Liver (tissue), 3 donors: Measurements from ENCODE around the gene ALDH8A1.

Source experiments
- CTCF ChIP-seq: fragments of 150-350 bp; IDR thresholded peaks from 2 replicates; pipeline ENCODE4 v1.5.1; 2017; ENCODE audit warnings: improper control_type of control experiment, low read depth, low read length; ENCODE audit not compliant: missing input control
- EGR1 ChIP-seq, 2 donors: IDR thresholded peaks; 2 replicates each; pipeline ENCODE4 v1.6.1; 2016 to 2018; ENCODE audit warnings: antibody characterized with exemption in 2 of 2, low read depth in 2 of 2
- JUND ChIP-seq, 2 donors: IDR thresholded peaks; 2 replicates each; pipeline ENCODE4 v1.6.1; 2016; ENCODE audit warnings: antibody characterized with exemption in 2 of 2
- SP1 ChIP-seq: IDR thresholded peaks from 2 replicates; pipeline ENCODE4 v1.6.1; 2018; ENCODE audit warnings: antibody characterized with exemption, mild to moderate bottlenecking
- TAF1 ChIP-seq: conservative IDR thresholded peaks from 2 replicates; pipeline ENCODE4 v1.6.1; 2016; ENCODE audit warnings: antibody characterized with exemption, mild to moderate bottlenecking
- YY1 ChIP-seq: IDR thresholded peaks from 2 replicates; pipeline ENCODE4 v1.6.1; 2016; ENCODE audit warnings: antibody characterized with exemption, mild to moderate bottlenecking
- donor health status: healthy.
- donor health status: healthy.

GRCh38 chr6:134911547-134911946 lies 38.4 kb downstream of the ALDH8A1 start:
- TF ChIP-seq CTCF (no peak), EGR1 (IDR thresholded peaks at IDR 0.05; ENCODE audit: low read depth in 2 of 2) (no peak), SP1 (no peak), JUND (IDR thresholded peaks at IDR 0.05) (no peak), YY1 (no peak), TAF1 (no peak)
